Pancreas (tissue), 10 donors: ENCODE results near the gene C1orf185. TPM values are rescaled to one million over a fixed set of nuclear protein-coding genes. Genes with fewer than 3 reads are reported as not detected.

ENCODE experiments used
- ATAC-seq, 4 donors: fragments of 200-7000 bp; cut with Tn5 transposase; one replicate each; pipeline versions ENCODE4 v1.8.0 to v1.9.1; 2020; ENCODE audit warnings: mild to moderate bottlenecking in 4 of 4, moderate library complexity in 4 of 4
- DNase-seq, 6 donors: peaks; one replicate each; pipeline ENCODE4 v3.0.0-alpha.2; 2020
- FAIRE-seq: peaks from 2 replicates; lab custom pipeline; 2012; peaks lifted over from hg19 to GRCh38; lab: Jason Lieb, UNC
- H3K27ac ChIP-seq, 4 donors: fragments of 200-600 bp; sonication (generic); 1 replicate in 3 of 4; 2 replicates in 1 of 4; pipeline versions ENCODE4 v1.5.0 to v1.8.0; 2020
- H3K27me3 ChIP-seq, 4 donors: fragments of 200-600 bp; one replicate each; pipeline ENCODE4 v1.8.0; 2021
- H3K36me3 ChIP-seq, 3 donors: fragments of 200-600 bp; sonication (generic) in 1 of 3; one replicate each; pipeline versions ENCODE4 v1.5.0 to v1.8.0; 2020 to 2021
- H3K4me1 ChIP-seq, 3 donors: fragments of 200-600 bp; one replicate each; pipeline ENCODE4 v1.8.0; 2021
- H3K4me3 ChIP-seq, 4 donors: fragments of 200-600 bp; sonication (generic) in 2 of 4; one replicate each; pipeline versions ENCODE4 v1.5.0 to v1.8.0; 2020 to 2021
- H3K9me3 ChIP-seq, 4 donors: fragments of 200-600 bp; one replicate each; pipeline ENCODE4 v1.8.0; 2021
- WGBS, 2 donors: extraction: QIAGEN DNeasy Blood & Tissue Kit; methylation state at CpG; one replicate each; pipeline ENCODE4 v1.1.7; 2013; 5-methylcytosine and 5-hydroxymethylcytosine counted together
- intact Hi-C, 3 donors: fragments of 100-400 bp; cut with DNase I; formaldehyde crosslinking; loops; one replicate each; pipeline versions ENCODE4 v1.11.1 to v1.14.2; 2022
- polyA plus RNA-seq, 2 donors: library from polyadenylated mRNA; stranded (reverse); fragments of 200-250 nt; gene quantifications; one replicate each; pipeline ENCODE4 v1.2.3, GENCODE V29; 2013
- total RNA-seq, 6 donors: library from RNA; stranded (reverse); fragmentation: NEBNext Ultra II Directional in 4 of 6; extraction: Animal tissue kit (Norgen Biotek cat#: 25700) in 4 of 6; gene quantifications; one replicate each; pipeline versions ENCODE4 v1.2.1 to v1.2.4, GENCODE V29; 2021 to 2023
- TF ChIP-seq, protein P1 (sequence below), 4 donors: fragments of 200-600 bp; sonication (generic) in 3 of 4; IDR thresholded peaks; one replicate each; pipeline versions ENCODE4 v1.5.0 to v1.8.0; 2021; ENCODE audit warnings: antibody characterized with exemption in 4 of 4
- donor health status: healthy with polysubstance abuse.
- donor health status: DM: no; HTN: no; CAD: no; lungs with moderate emphysema.
- donor health status: DM: no; HTN: no; CAD: no.
- donor health status: control.
- donor health status: control.
- donor health status: Bipolar disorder and iron deficiency.
- donor health status: DM: yes; HTN: yes; CAD: no.
- donor health status: DM: no; HTN: no; CAD: no.
- donor health status: DM: no; HTN: no; CAD: no.
- donor health status: DM: yes; HTN: yes; CAD: no.

C1orf185 gene
- total and polyA plus RNA-seq, 8 donors = not detected

DNA sequence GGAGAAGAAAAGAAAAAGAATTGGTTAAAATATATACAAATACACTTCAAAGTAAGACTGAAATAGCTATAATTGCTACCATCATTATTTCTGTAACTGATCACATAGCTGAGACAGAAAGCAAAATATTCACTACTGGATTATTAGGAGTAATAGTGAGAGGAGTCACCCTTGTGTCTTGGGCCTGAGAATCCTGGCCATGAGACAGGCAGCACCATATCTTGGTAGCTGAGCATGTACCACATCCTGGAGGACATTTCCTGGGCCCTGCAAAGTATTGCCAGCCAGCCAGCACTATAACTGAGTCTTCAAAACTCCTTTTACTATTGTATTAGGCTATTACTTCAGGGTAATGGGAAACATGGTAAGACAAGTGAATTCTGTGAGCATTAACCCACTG is 63.5 kb downstream of the C1orf185 start:
- no peak for FAIRE-seq
- no peaks in the 10 kb centered on the region for H3K27me3 ChIP-seq
- intact Hi-C loops = no loop called here
- H3K36me3 ChIP-seq = no peaks in the 10 kb centered on the region
- TF ChIP-seq, protein P1, sequence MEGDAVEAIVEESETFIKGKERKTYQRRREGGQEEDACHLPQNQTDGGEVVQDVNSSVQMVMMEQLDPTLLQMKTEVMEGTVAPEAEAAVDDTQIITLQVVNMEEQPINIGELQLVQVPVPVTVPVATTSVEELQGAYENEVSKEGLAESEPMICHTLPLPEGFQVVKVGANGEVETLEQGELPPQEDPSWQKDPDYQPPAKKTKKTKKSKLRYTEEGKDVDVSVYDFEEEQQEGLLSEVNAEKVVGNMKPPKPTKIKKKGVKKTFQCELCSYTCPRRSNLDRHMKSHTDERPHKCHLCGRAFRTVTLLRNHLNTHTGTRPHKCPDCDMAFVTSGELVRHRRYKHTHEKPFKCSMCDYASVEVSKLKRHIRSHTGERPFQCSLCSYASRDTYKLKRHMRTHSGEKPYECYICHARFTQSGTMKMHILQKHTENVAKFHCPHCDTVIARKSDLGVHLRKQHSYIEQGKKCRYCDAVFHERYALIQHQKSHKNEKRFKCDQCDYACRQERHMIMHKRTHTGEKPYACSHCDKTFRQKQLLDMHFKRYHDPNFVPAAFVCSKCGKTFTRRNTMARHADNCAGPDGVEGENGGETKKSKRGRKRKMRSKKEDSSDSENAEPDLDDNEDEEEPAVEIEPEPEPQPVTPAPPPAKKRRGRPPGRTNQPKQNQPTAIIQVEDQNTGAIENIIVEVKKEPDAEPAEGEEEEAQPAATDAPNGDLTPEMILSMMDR (IDR thresholded peaks at IDR 0.05) = no peak
- no peak overlapping the region for H3K27ac ChIP-seq
- no peak for ATAC-seq
- DNase-seq = no peak
- H3K9me3 ChIP-seq = no peaks in the 10 kb centered on the region
- H3K4me3 ChIP-seq = no peak overlapping the region
- H3K4me1 ChIP-seq = no peaks in the 10 kb centered on the region

DNA sequence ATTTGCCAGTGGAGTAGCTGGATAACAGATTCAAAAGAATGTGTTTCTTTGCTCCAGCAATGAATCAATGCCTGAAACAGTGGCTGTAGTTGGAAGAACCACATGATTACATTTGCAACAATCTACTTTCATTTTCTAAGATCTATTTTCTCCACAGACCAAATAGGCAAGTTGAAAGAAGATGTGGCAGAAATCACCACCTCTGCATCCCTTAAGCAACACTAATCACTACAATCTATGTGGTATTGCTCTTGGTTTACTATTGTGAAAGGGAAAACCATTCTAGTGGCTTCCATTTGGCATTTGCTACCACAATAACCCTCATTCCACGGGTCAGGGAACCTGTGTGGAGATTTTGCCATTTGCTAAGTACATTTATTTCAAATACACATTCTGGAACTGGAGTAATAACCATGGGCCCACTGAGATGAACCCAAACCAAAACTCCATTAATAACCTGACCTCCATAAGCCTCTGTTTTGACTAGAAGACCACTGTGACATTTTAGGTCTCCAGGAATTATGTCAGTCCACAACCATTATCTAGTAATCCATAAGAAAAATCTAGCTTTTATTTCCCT is 66.3 kb downstream of the C1orf185 start:
- 54 to 61% methylated on average over 1 of the region's 1 CpG for WGBS, 2 donors
- Histone ChIP-seq H3K36me3 (no peaks in the 10 kb centered on the region), H3K9me3 (no peaks in the 10 kb centered on the region), H3K27ac (no peak overlapping the region), H3K27me3 (no peaks in the 10 kb centered on the region), H3K4me1 (no peaks in the 10 kb centered on the region), H3K4me3 (no peak overlapping the region)
- intact Hi-C loops = no loop called here
- ATAC-seq (no peak), DNase-seq (no peak), FAIRE-seq (no peak)
- TF ChIP-seq, protein P1 (IDR thresholded peaks at IDR 0.05) = no peak

DNA sequence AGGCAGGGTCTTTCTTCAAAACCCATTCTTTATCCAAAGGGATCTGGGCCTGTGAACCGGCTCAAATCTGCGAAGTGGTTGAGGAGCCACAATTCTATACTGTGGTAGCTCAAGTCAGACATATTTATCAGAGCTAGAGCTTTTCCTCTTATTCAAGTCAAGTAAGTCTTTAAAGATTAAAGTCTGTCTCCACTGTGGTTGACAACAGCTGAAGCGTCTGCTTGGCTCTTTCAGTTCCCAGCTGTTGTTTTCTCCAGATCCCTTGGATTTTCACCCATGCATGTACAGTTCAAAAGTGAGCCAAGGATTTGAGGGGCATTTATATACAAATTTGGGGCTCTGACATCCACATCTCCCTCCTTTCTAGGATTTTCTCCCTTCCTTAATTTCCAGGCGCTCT is 66.9 kb downstream of the C1orf185 start:
- no peak overlapping the region for H3K4me3 ChIP-seq
- no peaks in the 10 kb centered on the region for H3K4me1 ChIP-seq
- H3K27ac ChIP-seq = no peak overlapping the region
- FAIRE-seq (no peak), ATAC-seq (no peak), DNase-seq (no peak)
- WGBS, 2 donors = 83 to 90% methylated on average over 4 of the region's 4 CpGs
- no peaks in the 10 kb centered on the region for H3K36me3 ChIP-seq
- TF ChIP-seq, protein P1 (IDR thresholded peaks at IDR 0.05) = no peak
- intact Hi-C loops = no loop called here
- no peaks in the 10 kb centered on the region for H3K27me3 ChIP-seq
- no peaks in the 10 kb centered on the region for H3K9me3 ChIP-seq

DNA sequence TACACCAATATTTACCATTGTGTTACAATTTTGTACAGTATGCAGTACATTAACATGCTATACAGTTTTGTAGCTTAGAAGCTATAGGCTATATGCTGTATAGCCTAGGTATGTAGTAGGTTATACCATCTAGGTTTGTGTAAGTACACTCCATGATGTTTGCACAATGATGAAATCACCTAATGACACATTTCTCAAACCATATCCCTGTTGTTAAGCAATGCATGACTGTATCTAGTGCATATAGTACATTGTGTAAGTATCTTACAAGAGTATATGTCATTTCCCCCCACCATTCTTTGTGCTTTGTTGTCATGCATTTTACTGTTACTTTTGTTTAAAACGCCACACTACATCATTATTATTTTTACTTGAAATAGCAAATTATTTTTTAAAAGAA is 68.3 kb downstream of the C1orf185 start:
- 75 to 95% methylated on average over 1 of the region's 1 CpG for WGBS, 2 donors
- no peak for FAIRE-seq
- TF ChIP-seq, protein P1 (IDR thresholded peaks at IDR 0.05) = no peak
- H3K4me3 ChIP-seq = no peak overlapping the region
- no peaks in the 10 kb centered on the region for H3K4me1 ChIP-seq
- H3K36me3 ChIP-seq = no peaks in the 10 kb centered on the region
- no peaks in the 10 kb centered on the region for H3K9me3 ChIP-seq
- ATAC-seq = no peak
- no peak overlapping the region for H3K27ac ChIP-seq
- no peaks in the 10 kb centered on the region for H3K27me3 ChIP-seq
- intact Hi-C loops = no loop called here
- no peak for DNase-seq

DNA sequence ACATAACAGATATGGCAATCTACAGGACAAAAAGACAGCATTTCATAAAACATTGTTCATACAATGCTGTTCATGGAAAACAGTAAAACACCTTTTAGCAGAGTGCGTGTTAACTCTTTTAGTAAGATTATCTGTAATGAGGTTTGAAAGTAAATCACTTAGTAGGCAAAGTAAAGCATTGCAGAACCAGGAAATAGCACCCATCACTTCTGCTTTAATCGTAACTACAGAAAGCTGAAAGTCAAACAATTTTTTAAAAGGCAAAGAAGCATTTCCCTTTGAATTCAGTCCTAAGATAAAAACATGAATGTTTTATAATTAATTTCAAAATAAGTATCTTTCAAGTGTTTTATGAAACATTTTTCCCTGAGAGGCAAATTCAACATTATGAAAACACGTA is 70.8 kb downstream of the C1orf185 start:
- 78 to 86% methylated on average over 3 of the region's 3 CpGs for whole genome bisulfite sequencing, 2 donors
- Histone ChIP-seq H3K36me3 (no peaks in the 10 kb centered on the region), H3K27ac (no peak overlapping the region), H3K9me3 (no peaks in the 10 kb centered on the region), H3K4me1 (no peaks in the 10 kb centered on the region), H3K4me3 (no peak overlapping the region), H3K27me3 (no peaks in the 10 kb centered on the region)
- TF ChIP-seq, protein P1 (IDR thresholded peaks at IDR 0.05) = no peak
- no peak for DNase-seq
- no peak for ATAC-seq
- no peak for FAIRE-seq
- intact Hi-C loops = no loop called here
